Mesenchymal stem cell (in vitro differentiated cells and primary cell): ENCODE results near the gene TMEM74B. TPM values are rescaled to one million over a fixed set of nuclear protein-coding genes. Genes with fewer than 3 reads are reported as not detected.

Source experiments
- DNase-seq: peaks from one replicate; pipeline ENCODE4 v3.0.0-alpha.2; 2013
- H2AFZ ChIP-seq: one replicate; pipeline ENCODE4 v1.6.1; 2013; ENCODE audit warnings: low read depth, mild to moderate bottlenecking, control low read depth, inconsistent platforms, low read length, moderate library complexity
- H2AK5ac ChIP-seq: 2 replicates; pipeline ENCODE4 v1.6.1; 2013; ENCODE audit warnings: low read length, moderate library complexity, mild to moderate bottlenecking, inconsistent platforms; ENCODE audit not compliant: severe bottlenecking
- H2BK120ac ChIP-seq: one replicate; pipeline ENCODE4 v1.6.1; 2013; ENCODE audit warnings: low read depth, mild to moderate bottlenecking, inconsistent platforms, low read length, moderate library complexity
- H2BK12ac ChIP-seq, 2 experiments: one replicate each; pipeline ENCODE4 v1.6.1; 2013; ENCODE audit warnings: inconsistent platforms in 2 of 2, low read length in 2 of 2, mild to moderate bottlenecking in 2 of 2, moderate library complexity in 2 of 2, control low read depth in 1 of 2
- H2BK15ac ChIP-seq: one replicate; pipeline ENCODE4 v1.6.1; 2013; ENCODE audit warnings: mild to moderate bottlenecking, low read depth, inconsistent platforms; ENCODE audit not compliant: poor library complexity, severe bottlenecking
- H2BK5ac ChIP-seq: 2 replicates; pipeline ENCODE4 v1.6.1; 2013; ENCODE audit warnings: low read depth, mild to moderate bottlenecking, low read length, control low read depth, inconsistent platforms; ENCODE audit not compliant: poor library complexity, severe bottlenecking
- H3K14ac ChIP-seq, 2 experiments: one replicate each; pipeline ENCODE4 v1.6.1; 2013; ENCODE audit warnings: inconsistent platforms in 2 of 2, low read length in 2 of 2, control low read depth in 1 of 2, mild to moderate bottlenecking in 1 of 2, moderate library complexity in 1 of 2
- H3K18ac ChIP-seq, 2 experiments: one replicate each; pipeline ENCODE4 v1.6.1; 2013; ENCODE audit warnings: inconsistent platforms in 2 of 2, low read length in 2 of 2, control low read depth in 1 of 2, low read depth in 1 of 2, mild to moderate bottlenecking in 1 of 2
- H3K23ac ChIP-seq, 2 experiments: one replicate each; pipeline ENCODE4 v1.6.1; 2013; ENCODE audit warnings: inconsistent platforms in 2 of 2, low read length in 2 of 2, mild to moderate bottlenecking in 2 of 2, moderate library complexity in 2 of 2, control low read depth in 1 of 2
- H3K27ac ChIP-seq: 2 replicates; pipeline ENCODE4 v1.5.1; 2013; ENCODE audit warnings: mild to moderate bottlenecking, moderate library complexity, low read length, control low read depth, inconsistent platforms; ENCODE audit not compliant: poor library complexity, severe bottlenecking
- H3K27me3 ChIP-seq, 2 experiments: 2 replicates each; pipeline versions ENCODE4 v1.6.1 to v1.7.0; 2013; ENCODE audit warnings: low read length in 2 of 2, mild to moderate bottlenecking in 2 of 2, moderate library complexity in 2 of 2, control low read depth in 1 of 2, inconsistent platforms in 1 of 2; ENCODE audit not compliant: control insufficient read depth in 1 of 2, insufficient read depth in 1 of 2
- H3K36me3 ChIP-seq, 2 experiments: 2 replicates each; pipeline versions ENCODE4 v1.6.1 to v1.7.0; 2013; ENCODE audit warnings: low read length in 2 of 2, control low read depth in 1 of 2, inconsistent platforms in 1 of 2, low read depth in 1 of 2, mild to moderate bottlenecking in 1 of 2; ENCODE audit not compliant: insufficient read depth in 2 of 2, control insufficient read depth in 1 of 2
- H3K4ac ChIP-seq, 2 experiments: one replicate each; pipeline ENCODE4 v1.6.1; 2013; ENCODE audit warnings: inconsistent platforms in 2 of 2, low read length in 2 of 2, mild to moderate bottlenecking in 2 of 2, moderate library complexity in 2 of 2, control low read depth in 1 of 2, low read depth in 1 of 2
- H3K4me1 ChIP-seq: 2 replicates; pipeline ENCODE4 v1.6.1; 2013; ENCODE audit warnings: low read depth, low read length, control low read depth; ENCODE audit not compliant: control insufficient read depth, insufficient read depth
- H3K4me2 ChIP-seq: 2 replicates; pipeline ENCODE4 v1.6.1; 2013; ENCODE audit warnings: low read length, mild to moderate bottlenecking, inconsistent platforms; ENCODE audit not compliant: poor library complexity, severe bottlenecking
- H3K4me3 ChIP-seq, 2 experiments: 2 replicates each; pipeline versions ENCODE4 v1.5.1 to v1.7.0; 2013; ENCODE audit warnings: low read length in 2 of 2, mild to moderate bottlenecking in 2 of 2, control low read depth in 1 of 2, low read depth in 1 of 2; ENCODE audit not compliant: insufficient read depth in 1 of 2
- H3K79me1 ChIP-seq: replicated peaks from 2 replicates; pipeline ENCODE4 v1.6.1; 2013; ENCODE audit warnings: mild to moderate bottlenecking, control low read depth, low read length, inconsistent platforms; ENCODE audit not compliant: poor library complexity, severe bottlenecking
- H3K9ac ChIP-seq: 2 replicates; pipeline ENCODE4 v1.7.0; 2013; ENCODE audit warnings: mild to moderate bottlenecking, low read length, moderate library complexity
- H3K9me3 ChIP-seq: 2 replicates; pipeline ENCODE4 v1.7.0; 2013; ENCODE audit warnings: mild to moderate bottlenecking, low read length; ENCODE audit not compliant: control insufficient read depth
- H4K8ac ChIP-seq: one replicate; pipeline ENCODE4 v1.6.1; 2013; ENCODE audit warnings: inconsistent platforms, mild to moderate bottlenecking, low read length, moderate library complexity
- H4K91ac ChIP-seq: one replicate; pipeline ENCODE4 v1.6.1; 2013; ENCODE audit warnings: mild to moderate bottlenecking, low read length, inconsistent platforms
- WGBS: methylation state at CpG from one replicate; pipeline ENCODE4 v1.1.7; 2013; ENCODE audit warnings: mixed read lengths; 5-methylcytosine and 5-hydroxymethylcytosine counted together
- polyA plus RNA-seq, 2 experiments: library from polyadenylated mRNA; stranded (reverse); fragments of 200-250 nt; gene quantifications; one replicate each; pipeline ENCODE4 v1.2.3, GENCODE V29; 2013

The TMEM74B gene
- polyA plus RNA-seq (2013, experiment 1 of 2) = 1.9 TPM
- polyA plus RNA-seq (2013, experiment 2 of 2) = 1.9 TPM

- no peak within 1 kb of the TSS for H3K23ac ChIP-seq
- H3K27me3 ChIP-seq = peaks cover 60 to 63% of the 10 kb centered on the region in 2 experiments
- H2BK120ac ChIP-seq = no peak within 1 kb of the TSS
- H4K8ac ChIP-seq = no peak within 1 kb of the TSS
- no peak within 1 kb of the TSS for H3K9ac ChIP-seq
- WGBS = 3% methylated on average over 47 of the region's 76 CpGs
- no peak within 1 kb of the TSS for H3K14ac ChIP-seq
- H3K27ac ChIP-seq = no peak within 1 kb of the TSS
- peak within 1 kb of the TSS in 1 of 2 experiments; percentile 24 for H3K18ac ChIP-seq
- peak within 1 kb of the TSS; percentile 37 to 57 for H3K4me3 ChIP-seq
- no peak within 1 kb of the TSS for H4K91ac ChIP-seq
- no peak within 1 kb of the TSS for H3K4ac ChIP-seq
- peak within 1 kb of the TSS; percentile 93 for H3K4me2 ChIP-seq
- no peaks in the 10 kb centered on the region for H3K79me1 ChIP-seq
- DNase-seq = peak; percentile 18
- no peak within 1 kb of the TSS for H2AK5ac ChIP-seq
- H3K36me3 ChIP-seq = peaks cover 0 to 5% of the 10 kb centered on the region in 2 experiments
- H3K9me3 ChIP-seq = no peaks in the 10 kb centered on the region
- no peak within 1 kb of the TSS for H2AFZ ChIP-seq
- H2BK12ac ChIP-seq = no peak within 1 kb of the TSS
- H2BK5ac ChIP-seq = no peak within 1 kb of the TSS
- H2BK15ac ChIP-seq = peak within 1 kb of the TSS; percentile 76
- H3K4me1 ChIP-seq = peaks cover 18% of the 10 kb centered on the region
These were observed at the start of gene TMEM74B for GRCh38 chr20:1184638-1185315. Gene TMEM74B, minus strand, starts transcription at chr20:1184981. Its CDS starts 1,180 bp downstream, at chr20:1183801.

GRCh38 chr20:1232286-1233111, 47.7 kb upstream of the TMEM74B start:
- Histone ChIP-seq H3K14ac (no peak overlapping the region), H2BK5ac (no peak overlapping the region), H2AFZ (no peak overlapping the region), H3K23ac (no peak overlapping the region), H4K8ac (no peak overlapping the region), H3K4me1 (no peaks in the 10 kb centered on the region), H3K27ac (no peak overlapping the region), H3K4me3 (no peak overlapping the region), H2BK120ac (no peak overlapping the region), H3K79me1 (no peaks in the 10 kb centered on the region), H3K9me3 (no peaks in the 10 kb centered on the region), H2AK5ac (no peak overlapping the region), H2BK12ac (no peak overlapping the region), H3K4ac (no peak overlapping the region), H3K27me3 (peaks cover 0 to 59% of the 10 kb centered on the region in 2 experiments), H3K9ac (no peak overlapping the region), H3K18ac (no peak overlapping the region), H2BK15ac (no peak overlapping the region), H3K4me2 (no peak overlapping the region), H4K91ac (no peak overlapping the region), H3K36me3 (no peaks in the 10 kb centered on the region)
- 100% methylated on average over 2 of the region's 3 CpGs for WGBS
- DNase-seq = no peak

GRCh38 chr20:1229541-1229940, 44.8 kb upstream of the TMEM74B start:
- no peak overlapping the region for H2BK15ac ChIP-seq
- H3K23ac ChIP-seq = no peak overlapping the region
- no peak overlapping the region for H2BK120ac ChIP-seq
- no peaks in the 10 kb centered on the region for H3K4me1 ChIP-seq
- H2BK5ac ChIP-seq = no peak overlapping the region
- H2AFZ ChIP-seq = no peak overlapping the region
- H4K8ac ChIP-seq = no peak overlapping the region
- no peak overlapping the region for H3K4me3 ChIP-seq
- H3K79me1 ChIP-seq = no peaks in the 10 kb centered on the region
- H3K4ac ChIP-seq = no peak overlapping the region
- H3K9me3 ChIP-seq = no peaks in the 10 kb centered on the region
- H4K91ac ChIP-seq = no peak overlapping the region
- no peak for DNase-seq
- H3K27ac ChIP-seq = no peak overlapping the region
- 85% methylated on average over 2 of the region's 3 CpGs for WGBS
- H3K18ac ChIP-seq = no peak overlapping the region
- no peak overlapping the region for H3K4me2 ChIP-seq
- no peak overlapping the region for H2AK5ac ChIP-seq
- H3K27me3 ChIP-seq = peaks cover 0 to 53% of the 10 kb centered on the region in 2 experiments
- no peak overlapping the region for H2BK12ac ChIP-seq
- H3K36me3 ChIP-seq = no peaks in the 10 kb centered on the region
- no peak overlapping the region for H3K9ac ChIP-seq
- H3K14ac ChIP-seq = no peak overlapping the region
